HepG2 (cell line): ENCODE results near the gene MOCS2. TPM values are rescaled to one million over a fixed set of nuclear protein-coding genes. Genes with fewer than 3 reads are reported as not detected.
A peak's percentile ranks its signal among the peaks of the same experiment; 100 is the strongest.

Source experiments
- FOXK2 ChIP-seq: fragments of 450-650 bp; IDR thresholded peaks from 2 replicates; pipeline ENCODE4 v1.6.1; 2016
- HBP1 ChIP-seq: IDR thresholded peaks from 2 replicates; pipeline ENCODE4 v1.6.1; 2016; ENCODE audit warnings: low read depth, control low read depth
- IKZF1 ChIP-seq: fragments of 450-650 bp; IDR thresholded peaks from 2 replicates; pipeline ENCODE4 v1.7.1; 2016
- PPARG ChIP-seq: conservative IDR thresholded peaks from 2 replicates; pipeline ENCODE4 v1.6.1; 2016; ENCODE audit warnings: missing biosample characterization, missing genetic modification reagents
- SATB2 ChIP-seq: sonication (generic); formaldehyde crosslinking; IDR thresholded peaks from 2 replicates; pipeline ENCODE4 v1.5.0; 2020; ENCODE audit warnings: missing genetic modification reagents
- SCMH1 ChIP-seq: sonication (generic); formaldehyde crosslinking; IDR thresholded peaks from 2 replicates; pipeline ENCODE4 v1.9.0; 2021; ENCODE audit warnings: missing genetic modification reagents, mild to moderate bottlenecking, borderline replicate concordance
- SMC3 ChIP-seq: IDR thresholded peaks from 2 replicates; pipeline ENCODE4 v1.6.1; 2011; ENCODE audit warnings: low read length, improper control_type of control experiment
- STAG1 ChIP-seq: sonication (generic); formaldehyde crosslinking; IDR thresholded peaks from 2 replicates; pipeline ENCODE4 v1.4.0; 2020; ENCODE audit warnings: missing genetic modification reagents
- TGIF2 ChIP-seq: IDR thresholded peaks from 2 replicates; pipeline ENCODE4 v1.6.1; 2016; ENCODE audit warnings: control low read depth, missing compliant biosample characterization
- THAP11 ChIP-seq: IDR thresholded peaks from 2 replicates; pipeline ENCODE4 v1.6.1; 2016; ENCODE audit warnings: missing biosample characterization, missing genetic modification reagents
- ZBTB10 ChIP-seq: sonication (generic); formaldehyde crosslinking; IDR thresholded peaks from 2 replicates; pipeline ENCODE4 v1.4.0; 2020; ENCODE audit warnings: missing genetic modification reagents, borderline replicate concordance
- ZC3H4 ChIP-seq: sonication (generic); formaldehyde crosslinking; IDR thresholded peaks from 2 replicates; pipeline ENCODE4 v1.4.0; 2020; ENCODE audit warnings: missing genetic modification reagents, borderline replicate concordance
- ZNF574 ChIP-seq: sonication (generic); formaldehyde crosslinking; IDR thresholded peaks from 2 replicates; pipeline ENCODE4 v1.4.0; 2020; ENCODE audit warnings: missing genetic modification reagents
- ZNF614 ChIP-seq: IDR thresholded peaks from 2 replicates; pipeline ENCODE4 v1.6.1; 2018; ENCODE audit warnings: missing biosample characterization, missing genetic modification reagents, inconsistent platforms, borderline replicate concordance
- polyA plus RNA-seq, 8 experiments: library from polyadenylated mRNA; depleted of rRNA in 3 of 8; stranded (reverse) in 7 of 8; unstranded in 1 of 8; fragments of >200 nt; fragmentation: Illumina TruSeq in 4 of 8; extraction: Trizol in 4 of 8; gene quantifications; 2 replicates each; pipeline versions ENCODE4 v1.2.1 to v1.2.3, GENCODE V29; 2011 to 2016; ENCODE audit warnings: low read depth in 4 of 8, missing spikeins in 1 of 8, mixed read lengths in 1 of 8; ENCODE audit not compliant: insufficient read depth in 1 of 8
- total RNA-seq, 5 experiments: library from RNA; depleted of rRNA; stranded (reverse); fragments of >200 nt; fragmentation: Illumina TruSeq; extraction: Trizol; gene quantifications; 2 replicates each; pipeline ENCODE4 v1.2.3, GENCODE V29; 2016; ENCODE audit warnings: low read depth in 1 of 5
- TF ChIP-seq, protein P1 (sequence below): sonication (generic); formaldehyde crosslinking; IDR thresholded peaks from 2 replicates; pipeline ENCODE4 v1.5.0; 2020; ENCODE audit warnings: mild to moderate bottlenecking, missing genetic modification reagents, moderate library complexity

Gene MOCS2
- total and polyA plus RNA-seq, 2 of the 13 experiments (the other 11 are each of a cell fraction or from before 2014, with no cell fraction given) = 19.2 to 41.9 TPM

- TF ChIP-seq TGIF2 (CRISPR knock-in tag) (no peak), SATB2 (no peak), ZNF614 (CRISPR knock-in tag) (no peak), SCMH1 (no peak), SMC3 (peak; percentile 73), ZNF574 (CRISPR knock-in tag) (no peak), STAG1 (CRISPR knock-in tag) (peak; percentile 69), FOXK2 (no peak), ZC3H4 (CRISPR knock-in tag) (no peak), ZBTB10 (CRISPR knock-in tag) (no peak), PPARG (CRISPR knock-in tag) (no peak), HBP1 (CRISPR knock-in tag) (no peak), THAP11 (CRISPR knock-in tag) (no peak), IKZF1 (no peak)
- TF ChIP-seq, protein P1, sequence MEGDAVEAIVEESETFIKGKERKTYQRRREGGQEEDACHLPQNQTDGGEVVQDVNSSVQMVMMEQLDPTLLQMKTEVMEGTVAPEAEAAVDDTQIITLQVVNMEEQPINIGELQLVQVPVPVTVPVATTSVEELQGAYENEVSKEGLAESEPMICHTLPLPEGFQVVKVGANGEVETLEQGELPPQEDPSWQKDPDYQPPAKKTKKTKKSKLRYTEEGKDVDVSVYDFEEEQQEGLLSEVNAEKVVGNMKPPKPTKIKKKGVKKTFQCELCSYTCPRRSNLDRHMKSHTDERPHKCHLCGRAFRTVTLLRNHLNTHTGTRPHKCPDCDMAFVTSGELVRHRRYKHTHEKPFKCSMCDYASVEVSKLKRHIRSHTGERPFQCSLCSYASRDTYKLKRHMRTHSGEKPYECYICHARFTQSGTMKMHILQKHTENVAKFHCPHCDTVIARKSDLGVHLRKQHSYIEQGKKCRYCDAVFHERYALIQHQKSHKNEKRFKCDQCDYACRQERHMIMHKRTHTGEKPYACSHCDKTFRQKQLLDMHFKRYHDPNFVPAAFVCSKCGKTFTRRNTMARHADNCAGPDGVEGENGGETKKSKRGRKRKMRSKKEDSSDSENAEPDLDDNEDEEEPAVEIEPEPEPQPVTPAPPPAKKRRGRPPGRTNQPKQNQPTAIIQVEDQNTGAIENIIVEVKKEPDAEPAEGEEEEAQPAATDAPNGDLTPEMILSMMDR (CRISPR knock-in tag) = peak; percentile 78
These were observed 13.5 kb downstream of the MOCS2 start (continued) for GRCh38 chr5:53095931-53096525.
